Esophagus muscularis mucosa (tissue), 4 donors: ENCODE data around the gene GATA1. TPM values are rescaled to one million over a fixed set of nuclear protein-coding genes. Genes with fewer than 3 reads are reported as not detected.

Experiments
- DNase-seq: peaks from one replicate; pipeline ENCODE4 v3.0.0-alpha.2; 2017; ENCODE audit errors: extremely low spot score
- H3K27ac ChIP-seq, 4 donors: fragments of 200-600 bp; sonication (generic); replicated peaks in 1 of 4; 1 replicate in 3 of 4; 2 replicates in 1 of 4; pipeline ENCODE4 v1.5.1; 2016 to 2019; ENCODE audit warnings: mild to moderate bottlenecking in 1 of 4
- H3K27me3 ChIP-seq, 4 donors: fragments of 200-600 bp; sonication (generic); one replicate each; pipeline versions ENCODE4 v1.5.1 to v1.6.0; 2016 to 2019
- H3K36me3 ChIP-seq, 4 donors: fragments of 200-600 bp; sonication (generic); one replicate each; pipeline ENCODE4 v1.5.1; 2016 to 2019
- H3K4me1 ChIP-seq, 4 donors: fragments of 200-600 bp; sonication (generic); one replicate each; pipeline ENCODE4 v1.5.1; 2016 to 2019
- H3K4me3 ChIP-seq, 4 donors: fragments of 200-600 bp; sonication (generic); 1 replicate in 2 of 4; 2 replicates in 2 of 4; pipeline ENCODE4 v1.5.1; 2016 to 2019; ENCODE audit warnings: mild to moderate bottlenecking in 4 of 4, moderate library complexity in 1 of 4
- H3K9me3 ChIP-seq, 4 donors: fragments of 200-600 bp; sonication (generic); 1 replicate in 3 of 4; 2 replicates in 1 of 4; pipeline ENCODE4 v1.5.1; 2016 to 2019
- CTCF ChIP-seq, 3 experiments: fragments of 200-600 bp in 2 of 3; fragments of 450-650 bp in 1 of 3; sonication (generic) in 2 of 3; IDR thresholded peaks; one replicate each; pipeline ENCODE4 v1.5.1; 2017 to 2019; ENCODE audit warnings: antibody characterized with exemption in 3 of 3, mild to moderate bottlenecking in 2 of 3, moderate library complexity in 1 of 3
- EP300 ChIP-seq: sonication (generic); formaldehyde crosslinking; IDR thresholded peaks from one replicate; pipeline ENCODE4 v1.6.1; 2017; ENCODE audit warnings: antibody characterized with exemption
- POLR2A ChIP-seq: fragments of 450-650 bp; IDR thresholded peaks from one replicate; pipeline ENCODE4 v1.6.1; 2017; ENCODE audit warnings: antibody characterized with exemption, moderate library complexity, mild to moderate bottlenecking, low read depth
- POLR2AphosphoS5 ChIP-seq, 2 donors: sonication (generic); formaldehyde crosslinking; IDR thresholded peaks; one replicate each; pipeline ENCODE4 v1.6.1; 2017; ENCODE audit warnings: antibody characterized with exemption in 2 of 2
- WGBS: methylation state at CpG from one replicate; pipeline ENCODE4 v1.1.5; 2018; 5-methylcytosine and 5-hydroxymethylcytosine counted together
- intact Hi-C: fragments of 100-400 bp; cut with DNase I; formaldehyde crosslinking; loops from one replicate; pipeline ENCODE4 v1.15.1; 2023
- total RNA-seq, 4 donors: library from RNA; depleted of rRNA; stranded (reverse); fragments of >200 nt; gene quantifications; one replicate each; pipeline versions ENCODE4 v1.1.0 to v1.2.1, GENCODE V29; 2016

GATA1 gene
- total RNA-seq, 4 donors from 2014 or later, result 0.50 TPM; not detected in 3

GRCh38 chrX:48752498-48752897 lies 33.9 kb upstream of the GATA1 start:
- WGBS, result 78% methylated on average over 3 of the region's 7 CpGs
- no peak for TF ChIP-seq POLR2A
- Histone ChIP-seq H3K27ac (no peak overlapping the region), H3K9me3 (no peaks in the 10 kb centered on the region), H3K27me3 (no peaks in the 10 kb centered on the region), H3K4me3 (no peak overlapping the region), H3K4me1 (no peaks in the 10 kb centered on the region), H3K36me3 (no peaks in the 10 kb centered on the region)
- intact Hi-C loops, result no loop called here
- DNase-seq, result no peak

DNA sequence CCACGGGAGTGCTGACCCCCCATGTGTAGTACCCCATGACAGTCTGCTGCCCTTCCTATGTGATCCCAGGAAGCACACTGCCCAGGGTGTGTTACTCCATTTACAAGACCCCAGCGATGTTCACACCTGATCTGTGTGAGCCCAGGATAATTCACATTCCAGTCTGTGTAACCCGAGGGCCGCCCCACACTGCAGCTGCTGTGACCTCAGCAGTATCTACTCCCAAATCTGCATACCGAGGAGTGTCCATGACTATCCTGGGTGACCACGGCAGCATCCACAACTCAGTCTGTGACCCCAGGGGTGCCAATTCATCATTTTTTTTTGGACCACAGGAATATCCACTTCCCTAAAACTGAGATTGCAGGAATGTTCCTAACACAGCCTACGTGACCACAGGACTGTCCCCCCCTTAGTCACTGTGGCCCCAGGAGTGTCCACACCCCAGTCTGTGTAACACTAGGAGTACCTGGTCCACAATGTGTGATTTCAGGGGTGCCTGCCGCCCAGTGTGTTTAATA lies 32.6 kb upstream of the GATA1 start:
- Histone ChIP-seq H3K27ac (no peak overlapping the region), H3K4me1 (no peaks in the 10 kb centered on the region), H3K9me3 (no peaks in the 10 kb centered on the region), H3K4me3 (no peak overlapping the region), H3K36me3 (no peaks in the 10 kb centered on the region), H3K27me3 (no peaks in the 10 kb centered on the region)
- TF ChIP-seq CTCF (IDR thresholded peaks at IDR 0.05), result no peak
- TF ChIP-seq EP300, result no peak
- no peak for TF ChIP-seq POLR2AphosphoS5 (IDR thresholded peaks at IDR 0.05)
- TF ChIP-seq POLR2A, result no peak
- no peak for DNase-seq
- intact Hi-C loops, result no loop called here
- 61% methylated on average over 7 of the region's 8 CpGs for WGBS

DNA sequence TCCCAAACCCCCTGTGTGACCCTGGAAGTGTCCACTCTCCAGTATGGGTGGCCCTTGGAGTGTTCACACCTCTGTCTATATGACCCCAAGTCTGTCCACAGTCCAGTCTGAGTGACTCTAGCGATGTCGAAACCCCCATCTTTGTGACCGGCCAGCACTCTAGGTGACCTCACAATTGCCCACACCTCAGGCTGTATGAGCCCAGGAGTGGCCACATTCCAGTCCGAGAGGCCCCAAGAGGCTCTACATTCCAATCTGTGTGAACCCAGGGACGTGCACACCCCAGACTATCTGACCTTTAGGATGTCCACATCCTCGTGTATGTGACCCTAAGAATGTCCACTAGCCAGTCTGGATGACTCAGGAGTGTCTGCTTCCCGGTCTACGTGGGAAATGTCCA lies 32.2 kb upstream of the GATA1 start:
- H3K27ac ChIP-seq, result no peak overlapping the region
- TF ChIP-seq POLR2AphosphoS5 (IDR thresholded peaks at IDR 0.05), result no peak
- TF ChIP-seq CTCF (IDR thresholded peaks at IDR 0.05), result no peak
- TF ChIP-seq POLR2A, result no peak
- TF ChIP-seq EP300, result no peak
- no peak overlapping the region for H3K4me3 ChIP-seq
- no peaks in the 10 kb centered on the region for H3K9me3 ChIP-seq
- WGBS, result 72% methylated on average over 7 of the region's 8 CpGs
- H3K27me3 ChIP-seq, result no peaks in the 10 kb centered on the region
- no peaks in the 10 kb centered on the region for H3K4me1 ChIP-seq
- no peak for DNase-seq
- H3K36me3 ChIP-seq, result no peaks in the 10 kb centered on the region
- intact Hi-C loops, result no loop called here

- H3K27ac ChIP-seq, result no peak within 1 kb of the TSS
- TF ChIP-seq POLR2AphosphoS5 (IDR thresholded peaks at IDR 0.05), result no peak
- TF ChIP-seq POLR2A, result no peak
- no peak for TF ChIP-seq EP300
- TF ChIP-seq CTCF (IDR thresholded peaks at IDR 0.05), result no peak
- H3K36me3 ChIP-seq, result no peaks in the 10 kb centered on the region
- DNase-seq, result no peak
- peaks cover 0 to 10% (median 3%) of the 10 kb centered on the region in 4 donors for H3K27me3 ChIP-seq
- H3K9me3 ChIP-seq, result no peaks in the 10 kb centered on the region
- no peak within 1 kb of the TSS for H3K4me3 ChIP-seq
- 64% methylated on average over 12 of the region's 12 CpGs for WGBS
- no peaks in the 10 kb centered on the region for H3K4me1 ChIP-seq
- intact Hi-C loops, result no loop called here
Observed at GRCh38 chrX:48761674-48762471, 24.5 kb upstream of the GATA1 start, which contains the start of gene GLOD5. Gene GLOD5, plus strand, starts transcription at chrX:48761747. Its CDS starts 44 bp downstream, at chrX:48761791.

DNA sequence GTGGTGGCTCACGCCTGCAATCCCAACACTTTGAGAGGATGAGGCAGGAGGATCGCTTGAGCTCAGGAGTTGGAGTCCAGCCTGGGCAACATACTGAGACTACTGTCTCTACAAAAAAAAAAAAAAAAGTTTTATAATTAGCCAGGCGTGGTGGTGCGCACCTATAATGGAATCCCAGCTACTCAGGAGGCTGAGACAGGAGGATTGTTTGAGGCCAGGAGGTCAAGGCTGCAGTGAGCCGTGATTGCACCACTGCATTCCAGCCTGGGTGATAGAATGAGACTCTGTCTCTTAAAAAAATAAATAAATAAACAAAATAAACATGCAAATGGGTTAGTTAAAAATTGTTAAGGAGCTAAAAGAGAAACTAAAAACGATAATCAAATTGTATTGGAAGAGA lies 17.2 kb upstream of the GATA1 start:
- no peaks in the 10 kb centered on the region for H3K27me3 ChIP-seq
- DNase-seq, result no peak
- no peak overlapping the region for H3K27ac ChIP-seq
- H3K4me1 ChIP-seq, result no peaks in the 10 kb centered on the region
- 69% methylated on average over 6 of the region's 6 CpGs for WGBS
- intact Hi-C loops, result no loop called here
- no peaks in the 10 kb centered on the region for H3K9me3 ChIP-seq
- no peak for TF ChIP-seq POLR2A
- no peak for TF ChIP-seq EP300
- TF ChIP-seq POLR2AphosphoS5 (IDR thresholded peaks at IDR 0.05), result no peak
- TF ChIP-seq CTCF (IDR thresholded peaks at IDR 0.05), result no peak
- H3K36me3 ChIP-seq, result no peaks in the 10 kb centered on the region
- H3K4me3 ChIP-seq, result no peak overlapping the region
